GM21423 (cell line): Measurements from ENCODE around the gene SEMA4A.

Experiments
- ATAC-seq: cut with Tn5 transposase; IDR thresholded peaks from one replicate; pipeline ENCODE4 v1.9.1; 2021; ENCODE audit warnings: mild to moderate bottlenecking, moderate library complexity; ENCODE audit not compliant: unreplicated experiment

SEMA4A gene

GRCh38 chr1:156134716-156135435 lies 18.5 kb upstream of the SEMA4A start:
- no peak for ATAC-seq

- no peak for ATAC-seq
Observed at GRCh38 chr1:156135930-156136871, 17.2 kb upstream of the SEMA4A start.

- no peak for ATAC-seq
Observed at GRCh38 chr1:156136970-156137483, 16.4 kb upstream of the SEMA4A start.

- ATAC-seq = no peak
Observed at GRCh38 chr1:156138458-156138867, 14.9 kb upstream of the SEMA4A start.

GRCh38 chr1:156140879-156141707 lies 12.3 kb upstream of the SEMA4A start:
- ATAC-seq = no peak

- no peak for ATAC-seq
Observed at GRCh38 chr1:156143765-156144489, 9.5 kb upstream of the SEMA4A start.

GRCh38 chr1:156144742-156145141 lies 8.6 kb upstream of the SEMA4A start:
- ATAC-seq = no peak

GRCh38 chr1:156145650-156146019 lies 7.8 kb upstream of the SEMA4A start:
- no peak for ATAC-seq

GRCh38 chr1:156146020-156146768 lies 7.2 kb upstream of the SEMA4A start:
- no peak for ATAC-seq

- ATAC-seq = no peak
Observed at GRCh38 chr1:156146769-156147405, 6.5 kb upstream of the SEMA4A start.

GRCh38 chr1:156148216-156148615 lies 5.2 kb upstream of the SEMA4A start:
- no peak for ATAC-seq

GRCh38 chr1:156149374-156150332 lies 3.7 kb upstream of the SEMA4A start:
- ATAC-seq = peak; percentile 36

GRCh38 chr1:156150333-156151011 lies 2.9 kb upstream of the SEMA4A start:
- ATAC-seq = no peak

- ATAC-seq = no peak
Observed at GRCh38 chr1:156151093-156151688, 2.2 kb upstream of the SEMA4A start.

GRCh38 chr1:156152628-156153027 lies 757 bp upstream of the SEMA4A start:
- no peak for ATAC-seq

- ATAC-seq = peak; percentile 48
Observed at GRCh38 chr1:156154317-156154749, 948 bp downstream of the SEMA4A start.
